IPS DF 4.7 (cell line): Measurements from ENCODE around the gene IMPG2.

Experiments
- DNase-seq: peaks from one replicate; pipeline ENCODE4 v3.0.0-alpha.2; 2013; ENCODE audit warnings: low spot score; ENCODE audit errors: extremely low read depth

IMPG2 gene

GRCh38 chr3:101240719-101241399 is 79.5 kb downstream of the IMPG2 start:
- no peak for DNase-seq

GRCh38 chr3:101235048-101235447 is 85.3 kb downstream of the IMPG2 start:
- DNase-seq: no peak

- DNase-seq: no peak
These were observed 89.8 kb downstream of the IMPG2 start for GRCh38 chr3:101230618-101231017.

GRCh38 chr3:101229681-101230080 is 90.7 kb downstream of the IMPG2 start:
- DNase-seq: no peak

- no peak for DNase-seq
These were observed 91.9 kb downstream of the IMPG2 start for GRCh38 chr3:101228441-101228840.

- DNase-seq: no peak
These were observed 95.6 kb downstream of the IMPG2 start for GRCh38 chr3:101224739-101225138.

GRCh38 chr3:101223016-101223415 is 97.4 kb downstream of the IMPG2 start:
- no peak for DNase-seq

GRCh38 chr3:101219842-101220560 is 100.4 kb downstream of the IMPG2 start:
- no peak for DNase-seq

- DNase-seq: no peak
These were observed 102.7 kb downstream of the IMPG2 start for GRCh38 chr3:101217472-101218245.

- DNase-seq: no peak
These were observed 103.5 kb downstream of the IMPG2 start for GRCh38 chr3:101216710-101217465.

- no peak for DNase-seq
These were observed 107.6 kb downstream of the IMPG2 start for GRCh38 chr3:101212730-101213129.

- no peak for DNase-seq
These were observed 116.1 kb downstream of the IMPG2 start for GRCh38 chr3:101204246-101204645.

- no peak for DNase-seq
These were observed 117.0 kb downstream of the IMPG2 start for GRCh38 chr3:101203411-101203810.

GRCh38 chr3:101202640-101203039 is 117.7 kb downstream of the IMPG2 start:
- no peak for DNase-seq

GRCh38 chr3:101200461-101200860 is 119.9 kb downstream of the IMPG2 start:
- DNase-seq: no peak

GRCh38 chr3:101195951-101196713 is 124.2 kb downstream of the IMPG2 start:
- DNase-seq: peak; percentile 33

GRCh38 chr3:101194392-101194791 is 126.0 kb downstream of the IMPG2 start:
- no peak for DNase-seq

GRCh38 chr3:101193957-101194356 is 126.4 kb downstream of the IMPG2 start:
- DNase-seq: no peak

- no peak for DNase-seq
These were observed 130.6 kb downstream of the IMPG2 start for GRCh38 chr3:101189796-101190195.

- no peak for DNase-seq
These were observed 131.2 kb downstream of the IMPG2 start for GRCh38 chr3:101189176-101189575.

GRCh38 chr3:101185341-101185740 is 135.0 kb downstream of the IMPG2 start:
- no peak for DNase-seq
